ENCODE data around the gene ARID5B.

The ARID5B gene

DNA sequence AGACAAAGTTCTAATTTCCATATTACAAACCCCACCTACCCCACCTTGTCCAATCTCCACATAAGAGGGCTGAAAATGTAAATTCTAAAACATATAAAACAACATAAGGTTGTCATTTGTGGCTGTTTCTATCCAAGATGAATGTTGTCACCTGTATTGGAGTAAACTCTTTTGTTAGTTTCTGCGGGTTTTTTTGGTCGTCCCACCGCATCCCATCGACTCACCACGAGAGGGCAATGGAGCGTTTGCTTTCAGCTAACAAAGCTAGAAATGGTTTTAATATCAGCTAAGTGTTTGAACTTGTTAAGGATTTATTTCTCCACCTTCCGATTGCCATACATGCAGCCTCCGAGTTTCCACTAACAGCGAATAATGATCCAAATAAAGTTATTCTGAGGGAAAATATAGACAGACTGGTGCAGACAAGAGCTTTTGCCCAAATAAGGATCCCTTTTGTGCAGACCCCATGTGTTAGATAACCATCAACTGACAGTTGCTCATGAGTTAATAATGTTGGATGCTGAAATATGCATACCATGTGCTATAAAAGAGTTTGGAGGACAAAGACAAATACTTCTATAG, 137.2 kb downstream of the ARID5B start:
- peak; percentile 12 to 60 for DNase-seq

DNA sequence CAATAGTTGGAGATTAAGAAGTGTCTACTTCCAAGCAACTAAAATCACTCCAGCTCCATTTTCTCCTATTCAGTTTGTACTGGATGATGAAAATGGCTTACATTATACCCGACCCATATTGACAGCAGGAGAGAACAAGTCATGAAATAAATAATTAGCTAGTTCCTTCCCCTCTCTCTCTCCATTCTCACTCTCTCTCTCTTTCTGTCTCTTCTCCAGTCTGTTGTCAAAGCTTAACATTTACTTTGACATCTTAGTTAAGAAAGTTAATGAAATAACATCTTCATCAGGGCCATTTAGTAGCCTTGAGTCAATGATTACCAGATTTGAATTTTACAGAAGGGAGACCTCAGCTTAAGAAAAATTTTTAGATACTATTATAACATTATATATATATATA, 138.5 kb downstream of the ARID5B start:
- no peak for DNase-seq

GRCh38 chr10:62040881-62041280, 139.4 kb downstream of the ARID5B start:
- no peak for DNase-seq

DNA sequence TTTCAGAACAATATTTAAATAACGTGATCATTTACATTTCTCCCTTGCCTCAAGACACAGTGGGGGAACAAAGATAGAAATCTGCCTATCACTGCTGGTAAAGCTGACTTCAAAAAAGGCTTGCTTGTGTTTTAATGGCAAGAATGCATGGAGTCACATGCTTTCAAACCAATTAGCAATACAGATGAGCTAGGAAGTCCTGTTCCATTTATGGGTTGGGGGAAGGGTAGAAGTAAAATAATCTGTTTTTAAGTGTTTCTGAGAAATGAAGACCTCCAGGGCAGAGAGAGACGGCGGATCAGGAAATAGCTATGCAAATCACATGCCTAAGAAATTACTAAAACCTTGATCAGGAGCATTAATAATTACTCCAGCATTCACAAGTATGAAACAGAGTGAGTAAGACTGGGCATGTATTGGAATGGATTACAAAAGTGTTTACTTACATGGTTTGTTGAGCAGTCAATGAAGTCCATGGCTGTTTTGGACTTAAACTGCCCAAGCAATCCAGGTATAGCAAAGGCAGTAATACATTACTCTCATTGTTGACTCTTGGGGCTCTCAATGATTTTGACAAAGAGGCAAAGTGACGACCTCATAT, 142.0 kb downstream of the ARID5B start:
- DNase-seq, result no peak

DNA sequence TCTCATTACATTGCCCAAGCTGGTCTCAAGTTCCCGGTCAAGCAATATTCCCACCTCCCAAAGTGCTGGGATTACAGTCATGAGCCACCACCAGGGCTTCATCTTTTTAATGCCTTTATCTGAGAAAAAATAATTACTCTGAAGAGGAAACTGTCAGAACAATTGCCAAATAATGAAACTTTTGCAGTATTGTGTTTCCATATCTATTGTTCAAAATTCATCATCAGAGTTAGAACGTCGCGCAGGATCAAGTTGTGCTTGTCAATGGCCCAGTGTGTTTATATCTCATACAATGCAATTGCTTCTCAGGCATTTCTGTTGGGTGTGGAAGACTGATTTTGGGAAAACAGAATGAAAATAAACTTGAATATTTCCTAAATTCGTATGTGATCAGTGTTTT, 143.1 kb downstream of the ARID5B start:
- DNase-seq, result no peak

- peak in 1 of 2 experiments; percentile 21 for DNase-seq
Observed at GRCh38 chr10:62045765-62046521, 144.4 kb downstream of the ARID5B start.

DNA sequence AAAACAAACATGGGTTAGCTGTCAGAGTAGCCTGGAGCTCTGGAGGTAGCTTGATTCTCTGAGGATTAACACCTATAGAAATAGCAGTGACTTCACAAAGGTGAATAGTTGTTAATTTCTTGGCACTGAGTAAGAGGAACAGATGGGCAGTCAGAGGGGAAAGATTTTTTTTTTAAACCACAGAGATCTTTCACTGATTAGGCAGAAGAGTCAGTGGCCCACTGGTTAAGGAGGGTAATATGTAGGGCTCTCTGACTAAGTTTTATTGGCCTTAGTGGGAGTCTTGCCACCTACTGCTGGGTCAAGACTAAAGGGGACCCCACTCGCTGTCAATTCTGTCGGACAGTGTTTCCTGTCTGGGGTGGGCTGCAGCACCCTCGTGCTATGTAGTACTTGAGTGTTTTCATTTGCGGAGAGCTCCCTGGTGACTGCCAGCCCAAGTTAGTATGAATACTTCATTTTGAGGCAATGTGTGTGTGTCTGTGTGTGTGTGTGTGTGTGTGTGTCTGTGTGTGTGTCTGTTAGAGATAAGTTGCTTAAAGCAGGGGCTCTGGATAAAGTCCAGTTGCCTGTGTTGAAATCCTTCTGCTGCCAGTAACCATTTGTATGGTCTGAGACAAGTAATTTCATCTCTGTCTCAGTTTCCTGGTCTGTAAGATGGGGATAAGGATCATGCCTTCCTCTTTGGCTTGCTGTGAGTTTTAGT, 145.2 kb downstream of the ARID5B start:
- peak in 1 of 2 experiments; percentile 13 for DNase-seq

DNA sequence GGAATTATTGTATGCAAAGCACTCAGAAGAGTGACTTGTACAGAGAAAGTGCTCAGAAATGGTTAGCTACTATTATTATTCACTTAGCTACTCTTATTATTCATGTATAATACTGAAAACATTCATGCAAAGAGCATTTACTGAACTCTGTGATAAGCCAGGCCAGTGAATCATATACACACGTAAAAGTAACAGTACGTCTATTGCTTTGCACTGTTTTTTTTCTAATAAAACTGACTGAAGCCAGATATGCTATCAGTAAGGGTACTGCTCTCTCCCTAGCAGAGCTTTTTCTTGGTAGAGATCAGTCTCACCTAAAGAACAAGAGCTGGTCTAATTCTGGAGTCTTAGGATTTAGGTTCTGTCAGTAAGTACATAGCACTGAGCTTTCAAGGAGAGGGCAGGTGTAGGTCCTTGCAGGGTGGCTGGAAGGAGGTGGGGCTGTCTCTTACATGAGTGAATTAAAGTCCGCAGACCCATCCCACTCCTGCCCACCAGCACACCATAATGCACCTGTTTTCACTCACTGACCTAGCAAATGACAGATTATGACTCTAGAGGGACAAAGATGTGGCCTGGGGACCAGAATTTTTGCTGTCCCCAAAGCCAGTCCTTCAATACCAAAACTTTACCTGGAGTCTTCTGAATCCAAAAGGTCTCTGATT, 145.9 kb downstream of the ARID5B start:
- no peak for DNase-seq

DNA sequence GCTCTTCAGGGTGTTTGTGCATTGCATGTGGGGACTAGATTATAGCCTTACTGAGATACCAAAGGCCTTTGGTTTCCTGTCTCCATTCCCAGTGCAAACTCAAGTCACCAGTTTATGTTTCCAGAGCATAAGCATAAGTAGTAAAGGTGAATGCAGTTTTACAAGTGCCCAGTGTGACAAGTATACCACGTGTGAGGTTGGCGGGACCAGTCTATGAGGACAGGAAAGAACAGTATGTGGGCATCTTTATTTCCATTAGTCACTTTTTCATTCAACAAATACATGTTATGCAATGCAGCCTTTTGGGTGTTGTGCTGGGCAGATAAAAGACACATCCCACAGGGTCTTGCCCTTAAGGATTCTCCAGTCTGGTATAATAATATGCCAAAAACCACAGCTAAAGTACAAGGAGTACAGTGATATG, 146.5 kb downstream of the ARID5B start:
- no peak for DNase-seq

GRCh38 chr10:62048470-62048869, 147.0 kb downstream of the ARID5B start:
- DNase-seq, result no peak

DNA sequence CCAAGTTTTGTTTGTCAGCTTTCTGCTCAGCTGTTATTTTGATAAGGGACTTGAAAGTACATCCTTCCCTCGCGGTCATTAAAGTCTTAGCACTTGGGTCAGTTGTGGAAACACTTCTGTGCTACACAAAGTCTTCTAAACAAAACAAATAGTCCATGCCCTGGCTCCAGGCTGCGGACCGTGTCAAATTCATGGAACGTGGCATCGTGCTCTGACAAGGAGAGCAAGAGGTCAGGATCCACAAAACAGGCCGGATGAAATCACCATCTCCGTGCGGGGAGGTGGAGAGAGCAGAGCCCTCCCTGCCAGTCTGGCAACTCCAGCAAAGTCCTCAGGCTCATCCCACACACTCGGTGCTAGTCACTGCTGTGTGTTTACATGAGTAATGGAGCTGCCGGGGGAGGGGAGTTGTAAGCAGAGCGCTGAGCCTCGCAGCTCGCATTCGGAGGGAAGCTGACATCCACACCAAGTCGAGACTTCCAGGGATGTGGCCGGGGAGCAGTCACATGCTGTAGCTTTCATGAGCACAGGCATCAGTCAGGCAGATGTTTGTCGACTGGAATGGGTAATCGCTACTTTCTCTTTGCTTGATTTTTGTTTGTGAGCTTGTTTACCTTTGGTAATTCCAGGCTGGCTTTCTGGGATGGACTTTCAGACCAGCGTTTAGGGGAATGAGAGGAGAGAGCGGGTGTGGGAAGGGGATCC, 147.6 kb downstream of the ARID5B start:
- DNase-seq, result peak; percentile 22 to 50

- no peak for DNase-seq
Observed at GRCh38 chr10:62049624-62050345, 148.3 kb downstream of the ARID5B start.

GRCh38 chr10:62050346-62050892, 148.9 kb downstream of the ARID5B start:
- DNase-seq, result no peak

- DNase-seq, result no peak
Observed at GRCh38 chr10:62050893-62051433, 149.5 kb downstream of the ARID5B start.

DNA sequence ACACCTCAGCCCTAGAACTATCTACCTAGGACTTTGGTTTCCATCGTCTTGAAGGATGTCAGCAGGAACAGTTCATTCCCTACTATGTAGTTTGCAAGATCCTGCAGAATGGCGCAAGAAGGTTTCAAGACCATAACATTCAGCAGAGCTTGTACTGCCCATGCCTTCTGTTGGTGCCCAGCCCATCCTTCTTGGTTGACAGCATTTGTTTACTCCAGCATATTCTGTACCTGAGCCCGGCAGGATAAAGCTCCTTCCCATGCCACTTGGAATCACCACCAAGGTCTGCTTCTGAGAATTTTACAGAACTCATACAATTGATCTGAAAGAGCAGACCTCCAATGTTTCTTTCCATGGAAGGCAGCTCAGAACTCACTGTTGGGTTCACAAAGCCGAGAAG, 150.8 kb downstream of the ARID5B start:
- no peak for DNase-seq

DNA sequence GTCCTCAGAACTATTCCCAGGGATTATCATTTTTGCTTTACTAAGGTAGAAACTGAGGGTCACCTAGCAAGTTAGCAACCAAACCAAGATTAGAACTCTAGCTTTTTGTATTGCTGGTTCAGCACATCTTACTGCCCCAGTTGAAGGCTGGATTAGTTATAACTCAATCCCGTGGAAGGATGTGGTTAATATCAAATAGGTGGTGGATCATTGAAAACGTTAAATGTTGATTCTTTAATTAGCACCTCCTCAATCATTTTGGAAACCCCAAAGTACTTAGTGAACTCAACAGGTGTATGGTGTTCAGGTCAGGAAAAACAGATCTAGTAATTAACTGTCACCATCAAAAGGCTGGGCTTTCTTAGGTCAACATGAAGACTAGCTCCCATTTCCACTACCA, 152.4 kb downstream of the ARID5B start:
- DNase-seq, result no peak

DNA sequence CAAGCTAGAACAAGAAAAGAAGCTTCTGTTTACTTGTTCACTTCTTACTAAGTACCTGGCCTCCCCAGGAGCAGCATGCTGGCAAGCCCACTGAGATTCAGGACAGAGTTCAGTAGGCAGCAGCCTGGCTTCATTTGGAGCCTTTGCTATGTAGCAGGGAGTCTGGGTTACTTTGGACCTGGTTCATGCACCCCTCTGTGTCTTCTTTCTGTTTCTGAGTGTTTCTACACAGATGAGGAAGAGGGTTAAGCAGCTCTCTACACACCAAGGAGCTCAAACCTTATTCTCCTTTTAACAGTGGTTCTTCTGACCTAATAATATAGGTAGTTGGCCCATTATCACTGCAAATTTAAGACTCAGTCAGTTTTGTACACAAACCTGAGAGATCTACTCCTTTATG, 152.9 kb downstream of the ARID5B start:
- DNase-seq, result no peak

GRCh38 chr10:62054830-62055229, 153.3 kb downstream of the ARID5B start:
- no peak for DNase-seq

- DNase-seq, result no peak
Observed at GRCh38 chr10:62056219-62056618, 154.7 kb downstream of the ARID5B start.

DNA sequence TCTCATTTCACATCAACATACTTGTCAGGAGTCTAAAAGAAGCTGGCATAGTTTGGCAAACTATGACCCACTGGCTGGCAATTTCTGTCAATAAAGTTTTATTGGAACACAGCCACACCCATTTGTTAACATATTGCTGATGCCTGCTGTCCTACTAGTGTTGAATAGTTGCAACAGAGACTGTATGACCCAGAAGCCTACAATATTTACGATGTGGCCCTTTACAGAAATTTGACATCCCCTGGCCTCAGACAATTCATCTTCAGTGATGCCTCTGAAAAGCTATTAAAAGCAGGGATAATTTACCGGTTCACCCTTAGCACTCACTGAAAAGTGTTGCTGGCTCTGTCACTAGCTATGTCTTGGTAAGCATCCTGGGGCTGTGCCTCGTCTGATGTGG, 155.2 kb downstream of the ARID5B start:
- no peak for DNase-seq

GRCh38 chr10:62057359-62057758, 155.9 kb downstream of the ARID5B start:
- no peak for DNase-seq
